H1 (cell line): ENCODE results near the gene UFSP2. TPM values are rescaled to one million over a fixed set of nuclear protein-coding genes. Genes with fewer than 3 reads are reported as not detected.

Experiments used
- ASH2L ChIP-seq: fragments of 200-600, 300-600 bp; sonication (generic); IDR thresholded peaks from one replicate; pipeline ENCODE4 v1.7.1; 2017; ENCODE audit warnings: low read length
- CHD2 ChIP-seq: IDR thresholded peaks from 2 replicates; pipeline ENCODE4 v1.6.1; 2012; ENCODE audit warnings: low read length, improper control_type of control experiment
- CHD7 ChIP-seq: fragments of 300-600 bp; sonication (generic); IDR thresholded peaks from 2 replicates; pipeline ENCODE4 v1.7.1; 2012; ENCODE audit warnings: low read length, moderate library complexity, mild to moderate bottlenecking, inconsistent platforms; ENCODE audit not compliant: insufficient replicate concordance
- HDAC2 ChIP-seq, 2 experiments: fragments of 300-600 bp in 1 of 2; sonication (generic) in 1 of 2; IDR thresholded peaks; 2 replicates each; pipeline ENCODE4 v1.6.1; 2011 to 2012; ENCODE audit warnings: low read depth in 2 of 2, low read length in 2 of 2, mild to moderate bottlenecking in 2 of 2, moderate library complexity in 2 of 2, borderline replicate concordance in 1 of 2, inconsistent platforms in 1 of 2
- MAFK ChIP-seq: IDR thresholded peaks from 2 replicates; pipeline ENCODE4 v1.6.1; 2012; ENCODE audit warnings: low read depth, mild to moderate bottlenecking, improper control_type of control experiment, low read length
- PHF8 ChIP-seq: fragments of 200-600 bp; sonication (generic); conservative IDR thresholded peaks from 2 replicates; pipeline ENCODE4 v1.7.1; 2012; ENCODE audit warnings: low read depth, mild to moderate bottlenecking, inconsistent platforms, low read length, moderate library complexity
- POLR2AphosphoS5 ChIP-seq: IDR thresholded peaks from 2 replicates; pipeline ENCODE4 v1.6.1; 2011; ENCODE audit warnings: low read depth, low read length
- RAD21 ChIP-seq, 2 experiments: IDR thresholded peaks in 1 of 2; conservative IDR thresholded peaks in 1 of 2; 2 replicates each; pipeline ENCODE4 v1.6.1; 2011; ENCODE audit warnings: low read depth in 2 of 2, low read length in 2 of 2, improper control_type of control experiment in 1 of 2, inconsistent platforms in 1 of 2, mild to moderate bottlenecking in 1 of 2, moderate library complexity in 1 of 2
- SIRT6 ChIP-seq: IDR thresholded peaks from one replicate; pipeline ENCODE4 v1.7.1; 2012; ENCODE audit warnings: low read length, inconsistent platforms
- SP4 ChIP-seq: IDR thresholded peaks from 2 replicates; pipeline ENCODE4 v1.6.1; 2012; ENCODE audit warnings: low read length, inconsistent platforms
- polyA plus RNA-seq, 7 experiments: library from polyadenylated mRNA; depleted of rRNA in 3 of 7; stranded (reverse) in 5 of 7; unstranded in 2 of 7; fragments of >200 nt in 5 of 7; fragments of 200-250 nt in 2 of 7; gene quantifications; 1 replicate in 5 of 7; 2 replicates in 1 of 7; 4 replicates in 1 of 7; pipeline versions ENCODE4 v1.2.1 to v1.2.3, GENCODE V29; 2011 to 2013; ENCODE audit warnings: missing spikeins in 2 of 7, mixed read lengths in 2 of 7
- total RNA-seq: library from RNA; stranded (reverse); fragmentation: NEBNext Ultra II Directional; extraction: Animal tissue kit (Norgen Biotek cat#: 25700); gene quantifications from 2 replicates; pipeline ENCODE4 v1.2.1, GENCODE V29; 2021

Gene UFSP2
- total and polyA plus RNA-seq, 2 of the 8 experiments (the other 6 are each of a cell fraction or from before 2014, with no cell fraction given) = 22.9 to 26.0 TPM

DNA sequence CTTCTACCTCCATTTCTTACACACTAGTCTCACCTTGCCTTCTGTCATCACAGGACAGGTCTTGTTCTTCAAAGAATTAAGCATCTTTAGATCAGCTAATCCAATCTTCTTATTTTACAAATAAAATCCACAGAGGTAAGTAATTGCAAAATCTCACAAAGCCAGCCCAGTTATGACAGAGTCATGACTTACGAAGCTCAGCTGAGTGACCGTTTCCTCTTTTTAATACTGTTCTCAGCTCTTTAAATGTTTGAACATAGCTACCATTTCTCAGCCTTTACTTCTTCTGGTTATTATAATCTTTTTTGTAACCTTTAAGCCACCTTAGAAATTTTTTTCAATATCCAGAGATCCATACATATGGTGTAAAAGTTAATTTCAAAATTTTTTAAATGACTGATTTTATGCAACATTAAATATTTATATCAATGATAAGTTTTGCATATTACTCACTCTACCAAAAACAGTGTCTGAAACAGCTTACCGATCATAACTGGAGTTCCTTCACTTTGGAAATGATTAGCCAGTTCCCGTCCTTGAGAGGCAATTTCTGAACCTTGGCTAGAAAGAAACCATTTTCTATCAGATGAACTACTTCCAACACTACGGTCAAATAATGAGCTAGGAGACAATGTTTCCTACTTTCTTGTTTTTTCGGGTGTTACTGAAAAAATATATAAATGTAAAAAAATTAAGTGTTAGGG lies 20.3 kb downstream of the UFSP2 start (continued):
- TF ChIP-seq HDAC2 (IDR thresholded peaks at IDR 0.05; ENCODE audit: borderline replicate concordance in 1 of 2, low read depth in 2 of 2, low read length in 2 of 2) = no peak
- TF ChIP-seq PHF8 = no peak
- TF ChIP-seq CHD7 = no peak
- no peak for TF ChIP-seq RAD21 (IDR thresholded peaks at IDR 0.05 in 1 of 2, conservative IDR thresholded peaks at IDR 0.05 in 1 of 2; ENCODE audit: low read depth in 2 of 2, low read length in 2 of 2)
- no peak for TF ChIP-seq CHD2
- no peak for TF ChIP-seq SIRT6
- no peak for TF ChIP-seq ASH2L
- TF ChIP-seq POLR2AphosphoS5 = no peak
- no peak for TF ChIP-seq MAFK
- TF ChIP-seq SP4 = no peak
